RWPE1 (cell line): ENCODE measurements around the gene NPAS2.

Experiments used
- CTCF ChIA-PET: fragments of 350-600 bp; sonication (Branson Sonifier 250); formaldehyde crosslinking; extraction: SDS; loops from one replicate; lab custom pipeline; 2021; lab: Yijun Ruan, JAX
- POLR2A ChIA-PET: fragments of 400-600 bp; formaldehyde crosslinking; extraction: SDS; loops from one replicate; lab custom pipeline; 2020; ENCODE audit warnings: antibody characterized with exemption; ENCODE audit not compliant: low non-redundant PET; lab: Yijun Ruan, JAX
- DNase-seq: peaks from one replicate; pipeline ENCODE4 v3.0.0; 2012; ENCODE audit warnings: low spot score
- H3K27ac ChIP-seq: fragments of 450-650 bp; 2 replicates; pipeline ENCODE4 v1.5.1; 2017
- CTCF ChIP-seq: fragments of 450-650 bp; conservative IDR thresholded peaks from 2 replicates; pipeline ENCODE4 v1.5.1; 2017; ENCODE audit warnings: low read depth, mild to moderate bottlenecking

NPAS2 gene, protein sequence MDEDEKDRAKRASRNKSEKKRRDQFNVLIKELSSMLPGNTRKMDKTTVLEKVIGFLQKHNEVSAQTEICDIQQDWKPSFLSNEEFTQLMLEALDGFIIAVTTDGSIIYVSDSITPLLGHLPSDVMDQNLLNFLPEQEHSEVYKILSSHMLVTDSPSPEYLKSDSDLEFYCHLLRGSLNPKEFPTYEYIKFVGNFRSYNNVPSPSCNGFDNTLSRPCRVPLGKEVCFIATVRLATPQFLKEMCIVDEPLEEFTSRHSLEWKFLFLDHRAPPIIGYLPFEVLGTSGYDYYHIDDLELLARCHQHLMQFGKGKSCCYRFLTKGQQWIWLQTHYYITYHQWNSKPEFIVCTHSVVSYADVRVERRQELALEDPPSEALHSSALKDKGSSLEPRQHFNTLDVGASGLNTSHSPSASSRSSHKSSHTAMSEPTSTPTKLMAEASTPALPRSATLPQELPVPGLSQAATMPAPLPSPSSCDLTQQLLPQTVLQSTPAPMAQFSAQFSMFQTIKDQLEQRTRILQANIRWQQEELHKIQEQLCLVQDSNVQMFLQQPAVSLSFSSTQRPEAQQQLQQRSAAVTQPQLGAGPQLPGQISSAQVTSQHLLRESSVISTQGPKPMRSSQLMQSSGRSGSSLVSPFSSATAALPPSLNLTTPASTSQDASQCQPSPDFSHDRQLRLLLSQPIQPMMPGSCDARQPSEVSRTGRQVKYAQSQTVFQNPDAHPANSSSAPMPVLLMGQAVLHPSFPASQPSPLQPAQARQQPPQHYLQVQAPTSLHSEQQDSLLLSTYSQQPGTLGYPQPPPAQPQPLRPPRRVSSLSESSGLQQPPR

DNA sequence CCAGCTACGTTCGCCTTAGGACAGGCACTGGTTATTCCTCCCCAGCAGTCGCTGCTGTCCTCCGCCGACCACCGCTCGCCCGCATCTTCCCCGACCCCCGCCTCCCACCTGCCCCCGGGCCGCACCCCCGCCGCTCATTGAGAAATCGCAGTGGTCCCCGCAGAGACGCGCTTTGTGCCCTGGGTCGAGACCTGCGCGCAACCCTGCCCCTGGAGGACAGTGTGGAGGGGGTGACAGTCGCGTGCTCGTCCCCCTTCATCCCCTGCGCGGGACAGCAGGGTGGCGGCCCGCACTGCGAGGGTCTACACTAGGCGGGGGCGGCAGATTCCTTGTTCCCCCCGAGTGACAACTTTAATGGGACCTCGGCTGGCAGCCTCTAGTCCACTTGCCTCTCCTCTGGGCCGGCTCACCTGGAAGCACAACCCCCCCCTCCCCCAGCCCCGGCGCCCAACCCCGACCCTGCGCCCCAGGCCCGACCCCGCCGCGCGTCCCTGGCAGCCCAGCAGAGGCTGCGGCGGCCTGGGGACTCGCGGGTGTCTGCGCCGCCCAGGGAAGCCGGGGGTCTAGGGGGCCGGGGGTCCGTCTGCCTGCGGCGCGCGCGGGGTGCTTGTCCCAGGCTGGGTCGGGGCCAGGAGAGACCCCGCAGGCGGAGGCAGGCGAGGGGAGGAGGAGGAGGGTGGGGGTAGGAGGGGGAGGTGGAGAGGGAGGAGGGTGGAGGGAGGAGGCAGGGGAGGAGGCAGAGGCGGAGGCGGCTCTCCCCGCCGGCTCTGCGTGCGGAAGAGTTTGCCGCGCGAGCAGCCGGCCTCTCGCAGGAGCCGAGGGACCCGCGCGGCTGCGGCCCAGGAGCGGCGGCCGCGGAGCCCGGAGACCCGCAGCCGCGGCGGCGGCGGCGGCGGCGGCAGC, at the start of gene NPAS2:
Gene NPAS2 (plus strand): TSS at position 770 of the 903 bp plus-strand sequence. CDS start 84,616 bp downstream, outside the sequence.
- H3K27ac ChIP-seq = peak within 1 kb of the TSS; percentile 88
- no peak for TF ChIP-seq CTCF
- POLR2A ChIA-PET = interaction anchor here (0.8 kb wide), 1 partner anchor 88 kb away, joined by 3 read pairs; no protein-coding TSS in a partner anchor
- peak; percentile 49 for DNase-seq
- CTCF ChIA-PET = interaction anchor here (0.6 to 1.3 kb wide), 4 partner anchors 67 to 211 kb away, joined by 3 to 8 read pairs (median 4); no protein-coding TSS in a partner anchor

GRCh38 chr2:100771125-100771524, 48.8 kb upstream of the NPAS2 start:
- DNase-seq = no peak
- ChIA-PET POLR2A (no interaction called here), CTCF (no interaction called here)
- no peak overlapping the region for H3K27ac ChIP-seq
- no peak for TF ChIP-seq CTCF

GRCh38 chr2:100773538-100773937, 46.4 kb upstream of the NPAS2 start:
- no peak overlapping the region for H3K27ac ChIP-seq
- CTCF ChIA-PET = interaction anchor here (0.6 kb wide), 1 partner anchor 212 kb away, joined by 3 read pairs; no protein-coding TSS in a partner anchor
- POLR2A ChIA-PET = no interaction called here
- no peak for TF ChIP-seq CTCF
- no peak for DNase-seq

GRCh38 chr2:100776445-100776844, 43.5 kb upstream of the NPAS2 start:
- no peak overlapping the region for H3K27ac ChIP-seq
- no peak for TF ChIP-seq CTCF
- POLR2A ChIA-PET = no interaction called here
- DNase-seq = no peak
- CTCF ChIA-PET = no interaction called here

DNA sequence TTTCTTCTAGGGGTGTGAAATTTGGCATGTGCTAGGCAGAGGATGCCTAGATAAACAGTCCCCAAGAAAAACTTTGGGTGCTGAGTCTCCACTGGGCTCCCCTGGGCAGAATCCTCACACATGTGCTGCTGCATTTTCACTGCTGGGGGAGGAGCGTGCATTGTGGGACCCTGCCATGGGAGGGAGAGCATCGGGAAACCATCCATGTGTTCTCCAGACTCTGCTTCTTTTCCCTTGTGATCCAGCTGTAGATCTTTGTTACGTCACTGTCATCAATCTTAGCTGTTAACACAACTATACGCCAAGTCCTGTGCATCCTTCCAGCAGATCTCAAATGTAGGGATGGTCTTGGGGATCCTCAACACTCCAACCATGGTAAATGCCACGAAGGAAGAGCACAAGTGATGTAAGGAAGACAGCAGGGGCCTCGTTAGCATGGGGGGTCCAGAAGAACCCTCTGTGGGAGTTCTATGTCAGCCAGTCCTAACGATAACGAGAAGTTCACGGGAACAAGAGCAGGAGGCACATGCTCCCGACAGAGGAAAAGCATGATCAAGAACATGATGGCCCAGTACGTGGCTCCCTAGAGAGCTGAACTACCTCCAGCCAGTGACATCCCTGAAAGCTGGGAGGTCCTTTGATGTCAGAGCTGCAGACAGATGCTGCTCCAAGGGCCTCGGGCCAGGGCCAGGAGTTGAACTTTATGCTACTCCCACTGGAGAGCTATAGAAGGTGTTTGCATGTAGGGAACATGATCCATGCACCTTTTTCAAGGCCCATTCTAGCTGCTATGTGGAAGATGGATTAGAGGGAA, 41.1 kb upstream of the NPAS2 start:
- H3K27ac ChIP-seq = no peak overlapping the region
- no peak for DNase-seq
- POLR2A ChIA-PET = interaction anchor here (0.7 kb wide), 1 partner anchor 365 kb away, joined by 3 read pairs; no protein-coding TSS in a partner anchor
- TF ChIP-seq CTCF = no peak
- CTCF ChIA-PET = no interaction called here
